OCI-LY7 (cell line): Measurements from ENCODE around the gene LAMTOR4.

Experiments used
- CTCF ChIP-seq: fragments of 200-600 bp; sonication (generic); conservative IDR thresholded peaks from 2 replicates; pipeline ENCODE4 v1.5.1; 2014; ENCODE audit warnings: mild to moderate bottlenecking, antibody characterized with exemption, low read length, moderate library complexity, mixed read lengths
- EZH2phosphoT487 ChIP-seq: fragments of 200-600 bp; sonication (generic); IDR thresholded peaks from 2 replicates; pipeline ENCODE4 v1.6.1; 2018; ENCODE audit warnings: low read depth, borderline replicate concordance, mild to moderate bottlenecking, mixed run types, antibody characterized with exemption, low read length, moderate library complexity, mixed read lengths

GRCh38 chr7:100137851-100138760, 10.6 kb upstream of the LAMTOR4 start:
- TF ChIP-seq CTCF = no peak
- no peak for TF ChIP-seq EZH2phosphoT487
